GM15510 (cell line): ENCODE results near the gene SCGB3A2.

Experiments used
- POLR2A ChIP-seq: IDR thresholded peaks from 3 replicates; pipeline ENCODE4 v1.6.1; 2011; ENCODE audit warnings: borderline replicate concordance; ENCODE audit not compliant: insufficient read length; ENCODE audit errors: extremely low read depth

SCGB3A2 gene

DNA sequence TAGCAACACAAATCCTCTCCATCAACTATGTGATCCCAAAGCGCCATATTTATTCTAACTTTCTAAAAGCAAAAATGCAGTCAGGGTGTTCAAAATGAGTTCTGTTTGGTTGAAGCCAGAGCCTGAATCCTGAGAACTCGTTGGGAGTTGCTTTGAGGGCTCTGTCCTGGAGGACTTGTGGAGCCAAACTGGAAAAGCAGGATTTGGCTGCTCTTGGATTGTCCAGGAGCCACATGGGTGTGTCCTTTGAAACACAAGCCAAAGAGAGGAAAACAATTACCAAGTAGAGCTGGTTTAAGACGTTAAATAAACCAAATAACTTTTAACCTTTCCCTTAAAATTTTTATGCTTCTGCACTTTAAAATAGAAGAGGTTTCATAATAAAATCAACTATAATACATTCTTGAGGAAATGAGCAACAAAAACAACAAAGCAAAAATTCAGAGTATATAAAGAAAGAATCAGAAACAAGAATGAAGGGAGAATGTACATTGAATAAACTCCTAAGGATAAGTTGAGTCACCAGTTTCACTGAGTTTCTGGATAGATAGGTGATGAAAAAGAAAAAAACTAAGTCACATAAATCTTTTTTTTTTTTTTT lies 14.3 kb downstream of the SCGB3A2 start:
- TF ChIP-seq POLR2A: no peak

- no peak for TF ChIP-seq POLR2A
Observed at GRCh38 chr5:147893820-147894219, 15.3 kb downstream of the SCGB3A2 start.

- no peak for TF ChIP-seq POLR2A
Observed at GRCh38 chr5:147895864-147896263, 17.4 kb downstream of the SCGB3A2 start.

DNA sequence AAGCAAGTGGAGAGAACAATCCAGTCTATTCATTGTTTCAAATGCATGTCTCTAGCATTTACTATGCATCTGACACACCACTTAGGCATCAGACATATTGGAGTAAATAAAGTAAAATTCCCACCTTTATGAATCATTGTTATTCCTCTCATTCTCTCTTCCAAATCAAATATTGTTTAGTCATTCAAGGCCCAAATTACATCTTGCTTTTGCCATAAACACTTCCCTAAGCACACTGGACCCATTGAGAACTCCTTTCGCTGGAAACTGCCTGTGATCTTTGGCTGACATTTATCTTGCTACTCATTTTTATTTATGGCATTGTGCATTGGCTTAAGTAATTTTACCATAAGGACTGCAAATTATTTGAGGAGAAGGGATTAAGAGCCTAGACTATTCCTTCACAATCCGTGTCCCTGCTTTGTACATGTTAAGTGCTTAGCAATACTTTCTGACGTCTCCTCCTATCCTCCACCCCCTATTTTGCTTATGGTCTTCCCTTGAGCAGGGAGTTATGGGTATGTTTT lies 20.4 kb downstream of the SCGB3A2 start:
- TF ChIP-seq POLR2A: no peak

DNA sequence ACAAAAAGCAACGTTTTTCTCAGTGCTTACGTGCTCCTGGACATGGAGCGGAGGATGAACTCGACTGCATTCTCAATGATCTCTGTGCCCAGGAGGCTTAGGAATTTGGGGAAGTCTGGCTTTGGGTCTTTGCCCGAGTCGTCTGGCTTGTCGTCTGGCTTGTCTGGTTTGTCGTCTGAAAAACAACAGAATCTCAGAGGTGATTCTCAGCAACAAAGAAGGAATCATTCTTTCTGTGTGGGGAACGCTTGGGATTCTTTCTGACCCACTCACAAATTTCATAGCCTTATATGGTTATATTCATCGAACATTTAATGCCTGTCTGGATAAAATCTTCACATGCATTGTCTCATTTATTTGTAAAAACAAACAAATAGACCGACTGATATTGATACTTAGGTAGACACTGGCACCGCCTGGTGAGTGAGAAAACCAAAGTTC lies 23.1 kb downstream of the SCGB3A2 start:
- TF ChIP-seq POLR2A: no peak

- no peak for TF ChIP-seq POLR2A
Observed at GRCh38 chr5:147902609-147903115, 24.2 kb downstream of the SCGB3A2 start.

GRCh38 chr5:147904110-147904509 lies 25.6 kb downstream of the SCGB3A2 start:
- TF ChIP-seq POLR2A: no peak

GRCh38 chr5:147906326-147907095 lies 28.0 kb downstream of the SCGB3A2 start, which contains the start of gene C5orf46:
C5orf46 (minus strand) TSS chr5:147906538; CDS start chr5:147906501, 37 bp downstream.
- no peak for TF ChIP-seq POLR2A

DNA sequence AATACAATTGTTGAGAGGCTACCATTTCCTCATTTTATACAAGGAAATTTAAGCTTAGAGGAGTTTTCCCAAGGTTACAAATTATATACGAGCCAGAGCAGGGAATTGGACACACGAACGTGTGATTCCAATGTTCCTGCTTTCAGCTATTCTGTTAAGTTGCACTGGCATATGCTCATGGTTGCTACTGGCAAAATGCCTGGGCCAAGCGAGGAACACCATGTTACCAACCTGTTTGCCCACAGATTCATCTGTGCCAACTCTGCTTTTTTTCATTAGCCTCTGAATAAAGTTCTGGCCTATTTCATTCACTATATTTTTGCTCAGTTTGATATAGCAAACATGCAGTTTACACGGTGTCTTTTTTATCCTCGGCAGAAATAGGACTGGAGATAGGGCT lies 32.9 kb downstream of the SCGB3A2 start:
- TF ChIP-seq POLR2A: no peak

DNA sequence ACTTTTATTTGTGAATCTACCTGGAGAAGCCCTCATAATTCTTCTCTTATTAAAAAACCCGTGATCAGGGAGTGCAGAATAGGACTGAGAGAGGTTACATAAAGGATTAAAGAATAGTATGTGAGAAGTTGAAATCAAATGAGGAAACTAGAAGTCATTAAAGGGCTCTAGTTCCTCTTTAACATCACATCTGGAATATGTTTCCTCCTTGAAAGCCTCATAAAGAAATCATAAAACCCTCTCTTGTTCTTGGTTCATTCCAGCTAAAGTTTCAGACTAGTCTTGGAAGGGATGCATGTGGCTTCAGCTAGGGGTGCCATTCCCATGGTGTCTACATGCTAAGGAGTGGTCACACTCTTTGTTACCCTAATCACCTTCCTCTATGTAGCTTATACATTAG lies 33.5 kb downstream of the SCGB3A2 start:
- no peak for TF ChIP-seq POLR2A

GRCh38 chr5:147913786-147914185 lies 35.3 kb downstream of the SCGB3A2 start:
- TF ChIP-seq POLR2A: no peak

DNA sequence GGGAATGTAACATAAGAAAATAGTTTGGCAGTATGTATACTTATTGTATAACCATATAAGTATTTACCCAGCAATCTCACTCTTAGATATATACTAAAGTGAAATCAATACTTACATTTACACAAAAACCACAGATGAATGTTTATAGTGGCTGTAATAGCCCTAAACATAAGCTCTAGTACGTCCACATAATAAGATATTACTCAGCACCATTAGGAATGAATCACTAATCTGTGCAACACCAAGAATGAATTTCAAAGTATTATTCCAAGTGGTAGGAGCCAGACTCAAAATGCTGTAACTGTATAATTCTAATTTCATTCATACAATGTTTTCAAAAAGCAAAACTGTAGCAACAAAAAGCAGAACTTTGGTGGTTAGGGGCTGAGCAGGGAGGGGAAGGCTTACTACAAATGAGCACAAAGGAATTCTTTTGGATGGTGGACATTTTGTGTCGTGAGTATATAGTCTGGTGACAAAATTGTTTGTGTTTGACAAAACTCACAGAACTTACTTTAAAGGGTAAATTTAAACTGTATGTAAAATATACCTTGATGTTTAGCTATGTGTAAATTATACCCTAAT lies 39.7 kb downstream of the SCGB3A2 start:
- no peak for TF ChIP-seq POLR2A

DNA sequence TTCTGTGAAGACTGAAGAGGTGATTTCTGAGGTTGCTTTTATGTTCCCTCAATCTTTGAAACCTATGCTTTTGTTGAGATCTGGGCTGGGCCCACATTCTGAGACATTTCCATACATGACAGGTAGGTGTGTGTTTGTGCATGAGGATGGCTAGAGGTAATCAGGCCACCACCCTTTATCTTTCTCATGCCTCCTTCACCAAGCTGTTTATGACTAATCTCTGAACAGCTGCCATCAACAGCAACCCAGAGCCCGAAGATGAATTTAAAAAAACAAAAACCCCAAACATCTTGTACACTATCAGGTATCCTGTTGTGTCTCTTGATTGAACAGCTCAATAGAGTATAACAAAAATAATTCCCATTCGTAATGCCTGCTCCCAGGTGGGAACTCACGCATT lies 40.4 kb downstream of the SCGB3A2 start:
- no peak for TF ChIP-seq POLR2A

- no peak for TF ChIP-seq POLR2A
Observed at GRCh38 chr5:147920420-147921030, 42.0 kb downstream of the SCGB3A2 start.

- TF ChIP-seq POLR2A: no peak
Observed at GRCh38 chr5:147921136-147921535, 42.6 kb downstream of the SCGB3A2 start.
